Measurements from ENCODE around the gene ZNF610. TPM values are rescaled to one million over a fixed set of nuclear protein-coding genes. Genes with fewer than 3 reads are reported as not detected.

ZNF610 gene
- total and polyA plus RNA-seq, 2 of the 13 experiments (the other 11 are each of a cell fraction or from before 2014, with no cell fraction given): 0.32 to 0.69 TPM

GRCh38 chr19:52397310-52398080 is 61.5 kb downstream of the ZNF610 start, which contains the start of gene ZNF528 (continued):
- TF ChIP-seq SRSF9 (IDR thresholded peaks at IDR 0.05; ENCODE audit: borderline replicate concordance, insufficient read depth, low read depth, low read length, poor library complexity, severe bottlenecking) (no peak), SMC3 (IDR thresholded peaks at IDR 0.05; ENCODE audit: low read length) (no peak), POLR2G (IDR thresholded peaks at IDR 0.05; ENCODE audit: low read depth, low read length) (peak; percentile 79), ZNF382 (CRISPR knock-in tag; IDR thresholded peaks at IDR 0.05; ENCODE audit: borderline replicate concordance) (no peak), NR2C2 (CRISPR knock-in tag; IDR thresholded peaks at IDR 0.05; ENCODE audit: borderline replicate concordance) (peak; percentile 98), SMAD1 (CRISPR knock-in tag; IDR thresholded peaks at IDR 0.05; ENCODE audit: borderline replicate concordance, low read depth) (0 out of 2 replicates have a peak, but pooled peaks have one; percentile 28), ZNF343 (CRISPR knock-in tag; IDR thresholded peaks at IDR 0.05) (0 out of 2 replicates have a peak, but pooled peaks have one; percentile 40), KLF9 (CRISPR knock-in tag; IDR thresholded peaks at IDR 0.05; ENCODE audit: low read depth) (peak; percentile 53; the same call in 1 of the 2 replicates), POLR2A (IDR thresholded peaks at IDR 0.05; ENCODE audit: insufficient read depth in 1 of 2, low read depth in 2 of 2, low read length in 2 of 2) (peak; percentile 64 to 76), HMGXB4 (CRISPR knock-in tag; IDR thresholded peaks at IDR 0.05; ENCODE audit: borderline replicate concordance in 1 of 2, low read depth in 1 of 2) (peak in 1 of 2 experiments; percentile 64; a peak in 1 of 4 replicates), ZNF841 (CRISPR knock-in tag; IDR thresholded peaks at IDR 0.05; ENCODE audit: borderline replicate concordance) (no peak), SCMH1 (CRISPR knock-in tag; IDR thresholded peaks at IDR 0.05; ENCODE audit: borderline replicate concordance) (no peak), ZNF543 (CRISPR knock-in tag; IDR thresholded peaks at IDR 0.05) (peak; percentile 60; the same call in 1 of the 2 replicates), ZNF550 (CRISPR knock-in tag; IDR thresholded peaks at IDR 0.05; ENCODE audit: borderline replicate concordance) (no peak), ZNF230 (CRISPR knock-in tag; IDR thresholded peaks at IDR 0.05) (peak; percentile 75; the same call in 1 of the 2 replicates), CBX1 (IDR thresholded peaks at IDR 0.05; ENCODE audit: low read depth) (peak; percentile 95), ZNF614 (CRISPR knock-in tag; IDR thresholded peaks at IDR 0.05; ENCODE audit: borderline replicate concordance) (no peak), ZNF776 (CRISPR knock-in tag; IDR thresholded peaks at IDR 0.05) (no peak), ZNF350 (CRISPR knock-in tag; IDR thresholded peaks at IDR 0.05; ENCODE audit: borderline replicate concordance, low read depth) (no peak), PHF5A (CRISPR knock-in tag; IDR thresholded peaks at IDR 0.05; ENCODE audit: low read depth, unreplicated experiment) (no peak), ELF3 (CRISPR knock-in tag; IDR thresholded peaks at IDR 0.05) (peak; percentile 84), KDM4B (CRISPR knock-in tag; IDR thresholded peaks at IDR 0.05) (0 out of 2 replicates have a peak, but pooled peaks have one; percentile 76), ZBTB34 (CRISPR knock-in tag; IDR thresholded peaks at IDR 0.05) (no peak), ZNF792 (CRISPR knock-in tag; IDR thresholded peaks at IDR 0.05) (no peak), ZNF432 (CRISPR knock-in tag; IDR thresholded peaks at IDR 0.05; ENCODE audit: borderline replicate concordance) (no peak), ZBTB8A (CRISPR knock-in tag; IDR thresholded peaks at IDR 0.05; ENCODE audit: borderline replicate concordance, low read depth) (no peak), SP5 (CRISPR knock-in tag; IDR thresholded peaks at IDR 0.05; ENCODE audit: borderline replicate concordance, low read depth) (no peak)

All from HepG2 (cell line).